Right kidney (tissue), 1 donor: ENCODE data around the gene SOAT2.
"Not testable (repeated sequence)": the region's sequence is repeated elsewhere in the genome, so short reads cannot be mapped to it uniquely, and the experiment has no call there.

Source experiments
- DNase-seq: peaks from one replicate; pipeline ENCODE4 v3.0.0-alpha.2; 2016

Gene SOAT2

DNA sequence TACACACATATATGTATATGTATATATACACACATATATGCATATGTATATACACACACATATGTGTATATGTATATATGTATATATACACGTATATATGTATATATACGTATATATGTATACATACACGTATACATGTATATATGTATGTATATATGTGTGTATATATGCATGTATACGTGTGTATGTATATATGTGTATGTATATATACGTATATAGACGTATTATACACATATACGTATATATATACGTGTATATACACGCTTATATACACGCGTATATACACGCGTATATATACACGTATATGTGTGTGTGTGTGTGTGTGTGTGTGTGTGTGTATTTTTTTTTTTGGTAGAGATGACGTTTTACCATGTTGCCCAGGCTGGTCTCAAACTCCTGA, 44.4 kb downstream of the SOAT2 start:
- no peak for DNase-seq

DNA sequence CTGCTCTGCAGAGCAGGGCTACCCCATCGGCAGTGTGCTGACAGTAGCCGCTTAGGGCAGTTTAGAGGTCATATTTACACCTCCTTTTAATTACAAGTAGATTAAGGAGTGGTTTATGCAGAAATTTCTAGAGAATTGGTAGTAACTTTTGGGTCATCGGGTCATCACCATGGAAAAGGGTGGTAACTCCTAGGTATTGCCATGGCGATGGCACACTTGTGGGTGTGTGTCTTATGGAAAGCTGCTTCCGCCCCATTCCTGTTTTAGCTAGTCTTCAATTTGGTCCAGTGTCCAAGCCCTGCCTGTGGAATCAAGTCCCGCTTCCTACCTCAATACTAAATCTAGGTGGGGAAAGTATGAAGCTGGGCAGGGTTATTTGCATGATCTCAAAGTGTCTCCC, 47.8 kb downstream of the SOAT2 start:
- no peak for DNase-seq

DNA sequence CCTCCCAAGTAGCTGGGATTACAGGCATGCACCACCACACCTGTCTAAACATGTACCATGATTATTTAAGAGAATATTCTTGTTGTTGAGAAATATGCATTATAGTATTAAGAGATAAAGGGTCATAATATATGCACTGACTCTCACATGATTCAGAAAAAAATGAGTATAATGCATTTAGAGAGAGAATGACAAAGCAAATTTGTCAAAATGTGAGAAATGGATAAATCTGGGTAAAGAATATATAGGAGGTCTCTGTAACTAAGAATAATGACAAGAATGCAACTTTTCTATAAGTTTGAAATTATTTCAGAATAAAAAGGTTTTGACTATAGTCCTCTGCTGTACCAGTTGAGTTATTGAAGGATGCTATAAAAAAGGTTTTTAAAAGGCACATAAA, 49.1 kb downstream of the SOAT2 start:
- no peak for DNase-seq

DNA sequence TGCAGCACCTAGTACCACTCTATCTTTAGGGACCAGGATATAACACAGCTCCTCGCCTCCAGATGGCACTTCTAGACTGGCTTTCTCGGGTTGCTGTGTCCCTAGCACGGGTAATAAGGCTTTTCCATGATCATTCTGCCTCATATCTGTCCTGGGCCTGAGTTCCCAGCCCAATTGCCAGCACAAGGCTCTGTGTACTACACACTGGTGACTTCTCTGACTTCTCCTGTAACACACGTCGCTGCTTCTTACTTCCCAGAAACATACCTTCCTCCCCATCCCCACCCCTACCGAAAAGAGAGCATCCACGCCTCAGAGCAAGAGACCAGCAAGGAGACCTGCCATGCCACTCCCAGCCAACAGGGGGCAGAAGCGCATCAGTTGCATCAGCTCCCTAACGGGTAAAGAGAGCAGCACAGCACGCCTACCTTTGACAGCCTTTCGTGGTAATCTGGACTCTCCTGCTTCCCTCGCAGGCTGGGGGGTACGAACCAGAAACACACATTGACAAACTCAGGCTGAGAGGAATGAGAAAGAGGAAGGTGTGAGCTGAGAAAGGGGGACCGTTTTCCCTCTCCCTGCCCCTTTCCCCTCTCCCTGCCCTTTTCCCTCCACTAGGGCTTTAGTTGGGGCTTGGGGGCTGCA, 56.0 kb downstream of the SOAT2 start:
- peak; percentile 57 for DNase-seq

DNA sequence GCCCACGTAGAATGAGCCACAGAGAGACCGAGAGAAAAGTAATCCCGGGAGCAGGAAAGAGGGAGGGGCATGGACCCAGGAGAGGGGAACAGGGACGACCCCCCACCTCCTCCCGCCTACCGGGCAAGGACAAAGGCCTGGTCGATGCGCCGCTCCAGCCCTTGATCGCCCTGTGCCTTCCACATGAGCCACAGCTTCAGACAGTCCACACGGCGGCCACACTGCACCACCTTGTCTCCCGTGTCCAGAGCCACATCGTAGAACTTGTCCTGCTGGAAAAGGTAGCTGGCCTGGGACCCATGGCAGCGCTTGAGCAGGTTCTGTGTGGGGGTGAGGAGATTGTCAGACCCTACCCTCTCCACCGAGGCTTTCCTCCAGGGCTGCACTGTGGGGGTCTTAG, 56.7 kb downstream of the SOAT2 start:
- DNase-seq, result no peak

DNA sequence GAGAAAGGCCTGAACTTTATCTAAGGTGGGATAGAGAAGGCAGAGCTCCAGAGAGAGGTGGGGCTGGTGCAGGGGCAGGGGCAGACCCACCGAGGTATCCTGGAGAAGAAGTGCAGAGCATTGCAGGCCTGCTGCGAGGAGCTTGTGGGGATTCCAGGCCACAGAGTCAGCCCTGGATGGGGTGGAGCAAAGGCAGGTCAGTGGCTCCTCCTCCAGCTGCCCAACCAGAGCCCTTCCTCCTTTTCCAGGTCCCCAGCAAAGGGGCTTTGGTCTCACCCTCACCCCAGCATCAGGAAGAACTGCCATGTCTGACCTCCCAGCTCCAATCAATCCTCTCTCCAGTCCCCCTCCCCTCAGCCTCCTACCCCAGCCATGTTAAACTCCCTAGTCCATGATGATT, 57.4 kb downstream of the SOAT2 start:
- DNase-seq, result no peak

DNA sequence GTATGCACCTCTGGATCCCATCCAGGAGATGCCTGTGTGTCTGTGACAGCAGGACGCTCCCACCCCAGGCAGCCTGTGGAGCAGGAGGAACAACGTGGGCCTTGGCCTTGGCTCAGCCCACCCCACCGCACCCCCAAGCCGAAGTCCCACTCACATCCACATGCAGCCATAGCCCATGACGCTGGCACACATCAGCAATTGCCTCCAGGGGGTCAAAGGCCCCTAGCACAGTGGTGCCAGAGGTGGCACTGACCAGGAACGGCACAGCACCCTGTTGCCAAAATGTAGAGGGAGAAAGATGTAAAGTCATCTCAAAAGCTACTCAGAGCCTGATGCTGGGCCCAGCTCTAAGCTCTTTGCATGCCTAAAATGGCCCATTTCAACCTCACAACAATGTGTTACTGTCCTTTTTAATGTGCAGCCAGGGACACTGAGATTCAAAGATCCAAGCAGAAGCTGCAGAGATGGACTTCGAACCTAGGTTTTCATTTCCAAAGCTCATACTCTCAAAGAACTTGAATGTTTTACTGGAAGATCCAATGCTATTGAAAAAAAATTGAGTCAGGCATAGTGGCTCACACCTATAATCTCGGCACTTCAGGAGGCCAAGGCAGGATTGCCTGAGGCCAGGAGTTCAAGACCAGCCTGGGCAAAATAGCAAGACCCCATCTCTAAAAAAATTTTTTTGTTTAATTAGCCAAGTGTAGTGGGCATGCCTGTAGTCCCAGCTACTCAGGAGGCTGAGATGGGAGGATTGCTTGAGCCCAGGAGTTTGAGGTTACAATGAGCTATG, 58.0 kb downstream of the SOAT2 start:
- DNase-seq, result no peak

DNA sequence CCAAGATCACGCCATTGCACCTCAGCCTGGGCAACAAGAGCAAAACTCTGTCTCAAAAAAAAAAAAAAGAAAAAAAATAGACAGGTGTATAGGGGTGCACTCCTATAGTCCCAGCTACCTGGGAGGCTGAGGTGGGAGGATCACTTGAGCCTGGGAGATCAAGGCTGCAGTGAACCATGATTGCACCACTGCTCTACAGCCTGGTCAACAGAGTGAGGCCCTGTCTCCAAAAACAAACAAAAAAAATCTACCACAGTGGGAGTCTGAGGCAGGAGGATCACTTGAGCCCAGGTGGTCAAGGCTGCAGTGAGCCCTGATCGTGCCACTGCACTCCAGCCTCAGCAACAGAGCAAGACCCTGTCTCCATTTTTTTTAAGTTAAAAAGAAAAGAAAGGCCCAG, 59.7 kb downstream of the SOAT2 start:
- not testable (repeated sequence) for DNase-seq

DNA sequence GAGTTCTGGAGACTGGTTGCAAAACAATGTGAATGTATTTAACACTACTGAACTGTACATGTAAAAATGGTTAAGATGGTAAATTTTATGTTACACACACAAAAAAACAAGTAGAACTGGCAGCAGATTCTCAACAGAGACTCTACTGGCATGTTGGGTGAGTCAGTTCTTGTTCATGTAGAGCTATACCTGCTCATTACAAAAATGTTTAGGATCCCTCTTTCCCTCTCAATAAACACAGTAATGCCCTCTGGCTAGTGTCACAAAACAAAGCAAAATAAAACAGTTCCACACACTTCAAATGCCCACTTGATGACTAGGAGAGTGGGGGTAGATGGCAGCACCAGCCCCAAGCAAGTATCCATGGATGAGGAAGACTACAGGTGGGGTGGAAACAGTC, 63.6 kb downstream of the SOAT2 start:
- DNase-seq, result no peak

DNA sequence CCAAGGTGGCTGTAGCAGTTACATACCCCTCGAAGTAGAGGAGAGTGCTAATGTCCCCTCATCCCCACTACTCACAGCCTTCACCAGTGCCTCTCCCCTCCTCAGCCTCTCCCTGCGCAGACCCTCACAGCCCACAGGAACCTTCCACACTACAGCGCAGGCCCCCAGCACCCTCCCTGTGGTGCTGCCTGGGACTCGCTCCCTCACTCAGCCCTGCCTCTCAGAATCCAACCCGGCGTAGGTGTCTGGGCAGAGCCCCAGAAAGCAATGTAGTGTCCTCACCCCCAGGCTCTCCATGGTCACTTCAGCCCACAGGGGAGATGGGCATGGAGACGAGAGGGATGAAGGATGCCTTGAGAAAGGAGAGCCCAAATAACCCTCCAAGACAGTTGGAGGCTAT, 66.4 kb downstream of the SOAT2 start:
- no peak for DNase-seq

DNA sequence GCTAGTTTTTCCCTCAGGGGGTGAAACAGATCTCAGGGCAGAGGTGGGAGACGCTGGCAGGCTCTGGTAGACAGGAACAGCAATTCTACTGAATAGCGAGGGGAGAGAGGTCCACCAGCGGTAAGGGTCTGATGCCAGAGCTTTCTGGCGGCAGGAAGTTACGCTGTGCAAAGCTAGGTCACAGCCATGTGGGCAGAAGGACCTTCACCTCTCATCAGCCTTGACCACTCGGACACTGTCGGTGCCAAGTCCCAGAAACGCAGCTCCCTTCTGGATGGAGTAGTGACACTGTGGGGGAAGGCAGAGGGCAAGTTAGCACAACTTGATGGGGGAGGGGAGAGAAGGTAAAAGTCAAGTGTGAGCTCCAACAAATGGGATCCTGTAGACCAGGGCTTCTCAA, 66.9 kb downstream of the SOAT2 start:
- no peak for DNase-seq

DNA sequence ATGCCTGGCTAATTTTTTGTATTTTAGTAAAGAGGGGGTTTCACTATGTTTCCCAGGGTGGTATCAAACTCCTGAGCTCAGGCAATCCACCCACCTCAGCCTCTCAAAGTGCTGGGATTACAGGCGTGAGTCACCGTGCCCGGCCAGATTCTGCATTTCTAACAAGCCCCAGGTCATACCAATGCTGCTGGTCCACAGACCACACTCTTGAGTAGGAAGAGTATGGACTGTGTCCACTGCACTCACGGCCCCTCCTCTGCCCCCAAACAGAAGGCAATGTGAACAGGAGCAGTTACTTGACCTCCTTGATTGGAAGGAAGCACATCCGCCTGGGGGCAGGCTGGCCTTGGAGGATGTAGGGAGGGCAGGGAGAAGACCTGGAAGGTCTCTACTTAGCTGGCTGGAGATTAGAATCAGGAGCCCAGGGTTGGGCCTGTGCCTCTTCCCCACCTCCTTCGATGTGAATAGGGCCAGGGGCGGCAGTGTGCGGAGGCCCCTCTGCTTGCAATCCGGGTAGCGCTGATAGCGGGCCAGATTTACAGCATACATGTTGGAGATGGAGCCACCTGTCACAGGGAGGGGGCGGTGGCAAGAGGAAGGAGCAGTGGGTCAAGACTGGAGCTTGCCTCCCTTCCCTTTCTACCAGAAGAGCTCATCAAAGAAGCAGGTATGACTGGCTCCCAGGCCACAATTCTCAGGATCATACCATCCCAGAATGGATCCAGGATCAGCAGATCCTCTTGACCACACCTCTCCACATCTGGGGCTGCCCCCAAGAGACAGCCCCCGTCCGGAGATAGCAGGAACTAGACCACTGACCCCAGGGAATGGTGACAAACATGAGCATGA, 67.8 kb downstream of the SOAT2 start:
- DNase-seq, result no peak

DNA sequence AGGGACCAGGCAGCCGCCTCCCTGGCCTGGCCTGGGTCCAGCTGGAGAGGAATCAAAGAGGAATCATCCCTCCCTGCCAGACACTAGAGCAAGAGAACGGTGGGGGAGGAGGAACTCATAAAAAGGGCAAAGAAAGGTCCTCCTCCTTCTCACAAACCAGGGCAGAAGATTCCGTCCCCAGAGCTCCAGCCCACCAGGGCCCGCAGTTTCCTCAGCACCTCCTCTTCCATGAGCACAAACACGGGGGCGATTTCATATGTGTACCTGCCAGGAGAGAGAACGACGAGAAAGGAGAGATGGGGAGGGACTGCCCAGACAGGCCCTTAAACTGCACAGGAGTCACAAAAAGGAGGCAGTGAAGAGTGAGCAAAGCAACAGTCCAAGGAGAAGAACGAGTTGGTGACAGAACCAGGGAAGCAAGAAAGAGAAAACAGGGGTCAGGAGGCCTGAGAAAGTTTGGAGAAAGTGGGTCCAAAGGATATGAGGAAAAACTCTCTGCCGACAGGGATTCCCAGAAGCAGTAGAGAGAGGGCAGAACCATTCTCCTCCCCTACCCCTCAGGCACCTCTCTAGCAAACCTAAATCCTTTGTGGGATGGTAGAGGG, 68.5 kb downstream of the SOAT2 start:
- DNase-seq, result peak; percentile 44

DNA sequence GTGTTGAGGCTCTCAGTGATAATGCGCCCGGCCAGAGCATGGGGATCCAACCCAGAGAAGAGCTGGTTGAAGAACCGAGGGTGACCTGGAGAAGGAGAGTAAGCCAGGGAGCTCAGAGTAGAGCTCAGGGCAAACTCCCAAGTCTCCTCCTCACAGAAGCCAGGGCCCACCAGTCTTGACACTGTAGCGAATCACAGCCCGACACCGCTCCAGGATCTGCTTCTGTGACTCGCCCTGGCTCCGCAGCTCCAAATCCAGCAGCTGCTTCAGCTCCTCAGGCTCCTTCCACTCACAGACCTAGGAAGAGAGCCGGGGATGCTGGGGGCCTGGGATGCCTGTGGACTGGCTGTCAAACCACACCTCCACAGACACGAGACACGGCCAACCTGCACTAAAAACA, 69.1 kb downstream of the SOAT2 start:
- no peak for DNase-seq

DNA sequence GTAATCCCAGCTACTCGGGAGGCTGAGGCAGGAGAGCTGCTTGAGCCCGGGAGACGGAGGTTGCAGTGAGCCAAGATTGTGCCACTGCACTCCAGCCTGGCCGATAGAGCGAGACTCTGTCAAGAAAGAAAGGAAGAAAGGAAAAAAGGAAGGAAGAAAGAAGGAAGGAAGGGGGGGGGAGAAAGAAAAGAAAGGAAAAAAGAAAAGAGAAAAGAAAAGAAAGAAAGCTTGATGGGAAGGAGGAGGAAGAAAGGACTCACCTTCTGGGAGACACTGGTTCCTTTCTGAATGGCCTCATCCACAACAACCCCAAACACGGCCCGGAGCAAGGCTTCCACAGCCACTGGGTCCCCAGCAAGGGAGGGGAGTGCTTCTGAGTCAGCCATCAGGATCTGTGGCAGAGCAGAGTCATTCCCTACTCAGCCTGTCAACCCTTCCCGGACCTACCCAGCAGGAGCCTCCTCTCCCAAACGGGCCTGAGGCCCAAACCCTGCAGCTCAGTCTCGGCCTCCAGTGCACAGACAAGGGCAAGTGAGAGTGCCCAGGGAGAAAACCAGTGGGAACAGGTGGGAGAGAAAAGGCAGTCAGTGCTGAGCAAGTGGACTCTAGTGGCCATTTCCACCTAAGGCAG, 69.9 kb downstream of the SOAT2 start:
- no peak for DNase-seq
